ENCODE data around the gene MBD3L5. TPM values are rescaled to one million over a fixed set of nuclear protein-coding genes. Genes with fewer than 3 reads are reported as not detected.

MBD3L5 gene
- total RNA-seq, 4 donors from 2014 or later = not detected

DNA sequence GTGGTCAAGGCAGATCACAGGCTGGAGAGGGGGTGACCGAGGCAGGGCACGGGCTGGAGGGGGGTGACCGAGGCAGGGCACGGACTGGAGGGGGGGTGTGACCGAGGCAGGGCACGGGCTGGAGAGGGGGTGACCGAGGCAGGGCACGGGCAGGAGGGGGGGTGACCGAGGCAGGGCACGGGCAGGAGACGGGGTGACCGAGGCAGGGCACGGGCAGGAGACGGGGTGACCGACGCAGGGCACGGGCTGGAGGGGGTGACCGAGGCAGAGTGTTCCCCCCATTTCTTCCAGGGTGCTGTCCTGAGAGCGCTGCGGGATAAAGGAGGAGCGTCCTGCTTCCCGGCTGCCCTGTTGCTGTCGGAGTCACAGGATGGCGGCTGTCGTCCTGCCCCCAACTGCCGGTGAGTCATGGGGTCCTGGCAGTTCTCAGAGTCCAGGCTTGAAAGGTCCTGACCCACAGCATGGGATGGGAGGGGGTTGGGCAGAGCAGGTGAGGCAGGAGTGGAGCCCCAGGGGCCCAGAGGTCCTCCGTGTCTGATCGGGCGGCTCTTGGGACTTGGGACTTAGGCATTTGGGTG lies 44.4 kb downstream of the MBD3L5 start:
- Histone ChIP-seq H3K36me3 (peaks cover 20 to 93% of the 10 kb centered on the region in 2 donors), H3K4me3 (no peak overlapping the region), H3K4me1 (peaks cover 0 to 11% (median 7%) of the 10 kb centered on the region in 3 donors), H3K27ac (no peak overlapping the region), H3K9me3 (peaks cover 0 to 58% (median 5%) of the 10 kb centered on the region in 3 donors), H3K27me3 (no peaks in the 10 kb centered on the region)
- no peak for ATAC-seq
- TF ChIP-seq, protein P1, sequence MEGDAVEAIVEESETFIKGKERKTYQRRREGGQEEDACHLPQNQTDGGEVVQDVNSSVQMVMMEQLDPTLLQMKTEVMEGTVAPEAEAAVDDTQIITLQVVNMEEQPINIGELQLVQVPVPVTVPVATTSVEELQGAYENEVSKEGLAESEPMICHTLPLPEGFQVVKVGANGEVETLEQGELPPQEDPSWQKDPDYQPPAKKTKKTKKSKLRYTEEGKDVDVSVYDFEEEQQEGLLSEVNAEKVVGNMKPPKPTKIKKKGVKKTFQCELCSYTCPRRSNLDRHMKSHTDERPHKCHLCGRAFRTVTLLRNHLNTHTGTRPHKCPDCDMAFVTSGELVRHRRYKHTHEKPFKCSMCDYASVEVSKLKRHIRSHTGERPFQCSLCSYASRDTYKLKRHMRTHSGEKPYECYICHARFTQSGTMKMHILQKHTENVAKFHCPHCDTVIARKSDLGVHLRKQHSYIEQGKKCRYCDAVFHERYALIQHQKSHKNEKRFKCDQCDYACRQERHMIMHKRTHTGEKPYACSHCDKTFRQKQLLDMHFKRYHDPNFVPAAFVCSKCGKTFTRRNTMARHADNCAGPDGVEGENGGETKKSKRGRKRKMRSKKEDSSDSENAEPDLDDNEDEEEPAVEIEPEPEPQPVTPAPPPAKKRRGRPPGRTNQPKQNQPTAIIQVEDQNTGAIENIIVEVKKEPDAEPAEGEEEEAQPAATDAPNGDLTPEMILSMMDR (IDR thresholded peaks at IDR 0.05) = no peak
- TF ChIP-seq POLR2AphosphoS5 (IDR thresholded peaks at IDR 0.05) (no peak), POLR2A (IDR thresholded peaks at IDR 0.05) (no peak), EP300 (IDR thresholded peaks at IDR 0.05) (no peak)
- 92 to 95% methylated on average over 8 to 9 of the region's 29 CpGs for WGBS, 2 donors (ENCODE audit: low coverage in 1 of 2)

DNA sequence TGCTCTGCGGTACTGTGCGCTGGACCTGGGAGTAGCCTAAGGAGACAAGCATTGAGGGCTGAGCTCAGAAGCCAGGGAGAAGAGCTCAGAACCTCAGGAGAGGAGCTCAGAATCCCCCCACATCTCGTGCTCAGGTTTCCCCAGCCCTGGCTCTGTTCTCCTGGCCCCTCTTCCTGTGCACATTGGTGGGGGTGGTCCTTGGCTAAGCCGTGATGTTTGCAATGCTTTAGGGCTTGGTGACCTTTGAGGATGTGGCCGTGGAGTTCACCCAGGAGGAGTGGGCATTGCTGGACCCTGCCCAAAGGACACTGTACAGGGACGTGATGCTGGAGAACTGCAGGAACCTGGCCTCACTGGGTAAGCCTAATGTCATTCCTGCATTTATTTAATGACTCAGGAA lies 45.8 kb downstream of the MBD3L5 start:
- H3K36me3 ChIP-seq = peaks cover 31 to 100% of the 10 kb centered on the region in 2 donors
- no peak for TF ChIP-seq POLR2AphosphoS5 (IDR thresholded peaks at IDR 0.05)
- TF ChIP-seq POLR2A (IDR thresholded peaks at IDR 0.05) = no peak
- TF ChIP-seq, protein P1 (IDR thresholded peaks at IDR 0.05) = no peak
- no peak for TF ChIP-seq EP300 (IDR thresholded peaks at IDR 0.05)
- no peak for ATAC-seq
- no peaks in the 10 kb centered on the region for H3K27me3 ChIP-seq
- no peaks in the 10 kb centered on the region for H3K4me1 ChIP-seq
- 94 to 100% methylated on average over 2 of the region's 6 CpGs for WGBS, 2 donors (ENCODE audit: low coverage in 1 of 2)
- no peak overlapping the region for H3K4me3 ChIP-seq
- H3K27ac ChIP-seq = no peak overlapping the region
- peaks cover 0 to 71% (median 14%) of the 10 kb centered on the region in 3 donors for H3K9me3 ChIP-seq

DNA sequence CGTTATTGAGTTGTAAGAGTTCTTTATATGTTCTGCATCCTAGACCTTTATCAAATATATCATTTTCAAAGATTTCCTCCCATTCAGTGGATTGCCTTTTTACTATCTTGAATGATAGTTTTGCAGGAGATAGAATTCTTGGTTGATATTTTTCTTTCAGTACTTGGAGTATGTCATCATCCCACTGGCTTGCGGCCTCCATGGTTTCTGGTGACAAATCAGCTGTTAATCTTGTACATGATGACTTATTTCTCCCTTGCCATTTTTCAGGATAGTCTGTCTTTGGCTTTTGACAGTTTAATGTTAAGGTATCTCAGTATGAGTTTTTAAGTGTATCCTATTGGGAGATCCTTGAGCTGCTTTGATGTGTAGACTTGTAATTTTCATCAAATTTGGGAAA lies 47.6 kb downstream of the MBD3L5 start:
- H3K27me3 ChIP-seq = no peaks in the 10 kb centered on the region
- TF ChIP-seq POLR2AphosphoS5 (IDR thresholded peaks at IDR 0.05) (no peak), EP300 (IDR thresholded peaks at IDR 0.05) (no peak), POLR2A (IDR thresholded peaks at IDR 0.05) (no peak)
- TF ChIP-seq, protein P1 (IDR thresholded peaks at IDR 0.05) = no peak
- H3K9me3 ChIP-seq = peaks cover 7 to 90% (median 17%) of the 10 kb centered on the region in 3 donors
- WGBS, 2 donors (ENCODE audit: low coverage in 1 of 2) = 87% methylated on average over 2 of the region's 2 CpGs; no CpG with 5 or more reads in 1 of the 2 donors
- H3K27ac ChIP-seq = no peak overlapping the region
- no peak for ATAC-seq
- no peak overlapping the region for H3K4me3 ChIP-seq
- peaks cover 49 to 100% of the 10 kb centered on the region in 2 donors for H3K36me3 ChIP-seq
- H3K4me1 ChIP-seq = no peaks in the 10 kb centered on the region

Other genes starting within 250 kb of the MBD3L5 start
- gene ADGRE1, start 143.0 kb upstream of the MBD3L5 start, total RNA-seq = under 1 TPM in 1 of 4 donors, not detected in 3; 0.13 TPM
- gene MBD3L2B, start 9.1 kb upstream of the MBD3L5 start, total RNA-seq = not detected
- gene MBD3L4, start 9.6 kb downstream of the MBD3L5 start, total RNA-seq = not detected
- gene MBD3L2, start 18.7 kb downstream of the MBD3L5 start, total RNA-seq = not detected
- not detected for gene MBD3L3, start 28.1 kb downstream of the MBD3L5 start, total RNA-seq
- 10 to 100 TPM in 1 of 4 donors, 1 to 10 TPM in 3; 7.9 to 12.0 (median 8.8) TPM for gene ZNF557, start 39.1 kb downstream of the MBD3L5 start, total RNA-seq